ENCODE measurements around the gene QARS1.

The QARS1 gene

DNA sequence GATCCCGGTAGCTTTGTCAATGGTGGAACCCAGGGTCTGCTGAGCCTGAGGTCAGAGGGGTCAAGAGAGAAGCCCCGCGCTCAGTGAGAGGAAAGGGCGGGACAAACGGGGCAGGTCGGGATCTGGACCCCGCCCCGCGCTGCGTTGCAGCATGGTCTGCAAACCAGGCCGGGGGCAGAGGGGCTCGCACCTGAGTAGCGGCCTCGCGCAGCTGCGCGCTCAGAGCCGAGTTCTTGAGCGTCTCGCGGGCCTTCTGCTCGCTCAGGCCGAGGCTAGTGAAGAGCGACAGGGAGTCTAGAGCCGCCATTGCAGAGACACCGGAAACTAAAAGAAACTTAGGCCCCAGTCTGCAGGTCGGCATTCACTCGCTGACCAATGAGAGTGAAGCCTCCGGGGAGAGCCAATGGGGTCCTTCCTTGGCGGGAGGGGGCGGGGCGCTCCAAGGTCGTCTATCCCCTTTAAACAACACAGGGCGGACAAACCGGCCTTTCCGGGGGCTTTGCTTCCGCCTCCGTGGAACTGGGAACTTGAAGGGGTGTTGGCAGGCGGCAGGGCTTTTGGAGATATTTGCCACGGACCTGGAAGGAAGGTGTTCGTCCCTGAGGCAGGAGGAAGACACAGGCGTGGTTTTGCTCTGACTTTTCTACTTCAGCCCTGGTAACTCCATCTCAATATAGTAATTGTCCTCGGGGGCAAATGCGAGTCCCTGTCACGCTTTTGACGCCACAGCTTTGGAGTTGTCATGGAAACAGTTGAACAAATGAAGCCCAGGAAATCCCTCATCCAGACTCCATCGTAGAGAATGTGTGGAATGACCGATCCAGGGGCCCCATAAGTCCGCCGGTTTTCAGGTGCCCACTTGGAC is at the start of gene QARS1:
QARS1 (minus strand) TSS at position 331 of the 865 bp plus-strand sequence; CDS start at position 307, 24 bp downstream.
- Histone ChIP-seq H3K27me3 (ENCODE audit: control insufficient read depth in 5 of 5, insufficient read depth in 4 of 5, low read length in 5 of 5) (no peaks in the 10 kb centered on the region), H3K27ac (ENCODE audit: low read depth, low read length) (peak within 1 kb of the TSS; percentile 56), H3K4me3 (ENCODE audit: low read depth in 1 of 5, low read length in 5 of 5) (peak within 1 kb of the TSS; percentile 90 to 99 (median 97)), H3K9ac (ENCODE audit: low read length in 5 of 5) (peak within 1 kb of the TSS; percentile 57 to 99 (median 89)), H3K9me3 (ENCODE audit: control insufficient read depth in 5 of 5, low read length in 5 of 5) (no peaks in the 10 kb centered on the region), H3K36me3 (ENCODE audit: control insufficient read depth in 5 of 5, insufficient read depth in 5 of 5, low read length in 5 of 5) (peaks cover 0 to 64% (median 56%) of the 10 kb centered on the region in 5 donors), H3K4me1 (ENCODE audit: control insufficient read depth in 5 of 5, insufficient read depth in 5 of 5, low read length in 5 of 5) (peaks cover 6 to 26% (median 23%) of the 10 kb centered on the region in 5 donors)

DNA sequence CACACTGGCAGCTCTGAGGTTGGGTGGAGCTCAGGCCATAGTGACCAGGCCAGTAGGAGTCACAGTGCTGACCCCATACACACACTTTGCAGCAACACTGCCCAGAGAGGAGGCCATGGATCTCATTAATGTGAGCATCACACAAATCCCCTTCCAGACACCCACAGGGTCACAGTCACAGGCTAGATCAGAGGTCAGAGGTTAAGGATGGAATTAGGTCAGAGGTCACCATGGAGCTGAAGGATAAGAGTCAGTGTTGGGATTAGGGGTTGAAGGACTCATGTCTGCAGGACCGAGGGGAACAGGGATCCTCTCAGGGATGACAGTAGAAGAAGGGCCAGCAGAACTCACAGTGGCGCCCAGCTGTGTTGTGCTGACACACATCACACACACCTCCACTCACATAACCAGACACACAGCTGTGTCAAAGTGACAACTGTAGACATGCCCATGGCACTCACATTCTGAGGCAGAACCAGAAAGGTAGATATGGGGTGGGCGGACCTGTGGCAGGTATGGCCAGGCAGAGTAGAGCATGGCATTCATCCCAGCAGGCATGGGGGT is 48.9 kb upstream of the QARS1 start:
- Histone ChIP-seq H3K9me3 (ENCODE audit: control insufficient read depth in 5 of 5, low read length in 5 of 5) (no peaks in the 10 kb centered on the region), H3K36me3 (ENCODE audit: control insufficient read depth in 5 of 5, insufficient read depth in 5 of 5, low read length in 5 of 5) (no peaks in the 10 kb centered on the region), H3K9ac (ENCODE audit: low read length in 5 of 5) (no peak overlapping the region), H3K27me3 (ENCODE audit: control insufficient read depth in 5 of 5, insufficient read depth in 4 of 5, low read length in 5 of 5) (no peaks in the 10 kb centered on the region), H3K4me1 (ENCODE audit: control insufficient read depth in 5 of 5, insufficient read depth in 5 of 5, low read length in 5 of 5) (no peaks in the 10 kb centered on the region), H3K27ac (ENCODE audit: low read depth, low read length) (no peak overlapping the region), H3K4me3 (ENCODE audit: low read depth in 1 of 5, low read length in 5 of 5) (no peak overlapping the region)

DNA sequence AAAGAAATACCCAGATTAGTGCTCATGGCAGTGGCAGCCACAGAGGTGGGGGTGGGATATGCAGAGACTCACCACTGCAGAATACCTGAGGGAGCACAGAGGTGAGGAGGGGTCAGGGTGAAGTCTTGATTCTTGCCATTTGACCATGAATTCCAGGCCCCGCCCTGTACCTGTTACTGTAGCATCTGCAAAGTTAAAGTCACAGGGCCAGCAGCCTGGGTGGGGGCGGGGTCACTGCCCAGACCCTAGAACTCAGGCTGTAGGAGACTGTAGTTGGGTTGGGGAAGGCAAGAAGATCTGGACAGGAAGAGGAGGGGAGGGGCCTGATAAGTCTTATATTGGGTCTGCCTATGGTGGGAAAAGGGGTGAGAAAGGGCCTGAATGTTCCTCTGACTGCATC is 47.1 kb upstream of the QARS1 start:
- H3K27ac ChIP-seq (ENCODE audit: low read depth, low read length) = no peak overlapping the region
- no peak overlapping the region for H3K4me3 ChIP-seq (ENCODE audit: low read depth in 1 of 5, low read length in 5 of 5)
- no peaks in the 10 kb centered on the region for H3K4me1 ChIP-seq (ENCODE audit: control insufficient read depth in 5 of 5, insufficient read depth in 5 of 5, low read length in 5 of 5)
- H3K36me3 ChIP-seq (ENCODE audit: control insufficient read depth in 5 of 5, insufficient read depth in 5 of 5, low read length in 5 of 5) = no peaks in the 10 kb centered on the region
- H3K9me3 ChIP-seq (ENCODE audit: control insufficient read depth in 5 of 5, low read length in 5 of 5) = no peaks in the 10 kb centered on the region
- no peak overlapping the region for H3K9ac ChIP-seq (ENCODE audit: low read length in 5 of 5)
- no peaks in the 10 kb centered on the region for H3K27me3 ChIP-seq (ENCODE audit: control insufficient read depth in 5 of 5, insufficient read depth in 4 of 5, low read length in 5 of 5)

DNA sequence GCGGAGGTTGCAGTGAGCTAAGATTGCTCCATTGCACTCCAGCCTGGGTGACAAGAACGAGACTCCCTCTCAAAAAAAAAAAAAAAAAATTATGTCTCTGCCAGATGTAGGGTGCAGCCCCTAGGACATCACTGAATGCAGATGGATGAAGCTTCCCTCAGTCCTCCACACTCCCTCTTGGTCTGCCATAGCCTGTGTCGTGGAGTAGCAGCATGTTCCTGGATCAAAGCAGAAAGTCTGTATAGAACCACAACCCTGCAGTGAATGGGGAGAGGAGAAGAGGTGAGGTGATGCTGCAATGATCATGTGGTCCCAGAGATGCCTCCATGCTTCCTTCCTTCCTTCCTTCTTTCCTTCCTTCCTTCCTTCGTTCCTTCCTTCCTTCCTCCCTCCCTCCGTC is 43.6 kb upstream of the QARS1 start:
- Histone ChIP-seq H3K4me3 (ENCODE audit: low read depth in 1 of 5, low read length in 5 of 5) (no peak overlapping the region), H3K9me3 (ENCODE audit: control insufficient read depth in 5 of 5, low read length in 5 of 5) (no peaks in the 10 kb centered on the region), H3K4me1 (ENCODE audit: control insufficient read depth in 5 of 5, insufficient read depth in 5 of 5, low read length in 5 of 5) (no peaks in the 10 kb centered on the region), H3K27me3 (ENCODE audit: control insufficient read depth in 5 of 5, insufficient read depth in 4 of 5, low read length in 5 of 5) (no peaks in the 10 kb centered on the region), H3K36me3 (ENCODE audit: control insufficient read depth in 5 of 5, insufficient read depth in 5 of 5, low read length in 5 of 5) (no peaks in the 10 kb centered on the region), H3K9ac (ENCODE audit: low read length in 5 of 5) (no peak overlapping the region), H3K27ac (ENCODE audit: low read depth, low read length) (no peak overlapping the region)

DNA sequence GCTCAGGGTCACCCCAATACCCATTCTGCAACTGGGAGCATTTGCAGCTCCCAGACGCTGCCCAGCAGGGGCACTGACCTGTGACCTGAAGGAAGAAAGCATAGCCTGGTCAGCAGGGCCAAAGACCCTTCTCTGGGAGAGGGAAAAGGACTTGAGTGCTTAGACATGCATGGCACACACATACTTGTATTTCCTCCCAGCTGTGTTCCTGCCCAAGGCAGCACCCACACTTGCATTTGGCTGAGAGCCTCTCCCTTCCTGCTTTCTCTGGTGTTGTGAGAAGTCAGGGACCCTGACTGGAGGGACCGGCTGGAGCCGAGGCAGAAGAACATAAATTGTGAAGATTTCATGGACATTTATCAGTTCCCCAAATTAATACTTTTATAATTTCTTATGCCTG is 35.5 kb upstream of the QARS1 start:
- Histone ChIP-seq H3K9me3 (ENCODE audit: control insufficient read depth in 5 of 5, low read length in 5 of 5) (no peaks in the 10 kb centered on the region), H3K36me3 (ENCODE audit: control insufficient read depth in 5 of 5, insufficient read depth in 5 of 5, low read length in 5 of 5) (no peaks in the 10 kb centered on the region), H3K9ac (ENCODE audit: low read length in 5 of 5) (no peak overlapping the region), H3K27ac (ENCODE audit: low read depth, low read length) (no peak overlapping the region), H3K4me1 (ENCODE audit: control insufficient read depth in 5 of 5, insufficient read depth in 5 of 5, low read length in 5 of 5) (no peaks in the 10 kb centered on the region), H3K4me3 (ENCODE audit: low read depth in 1 of 5, low read length in 5 of 5) (no peak overlapping the region), H3K27me3 (ENCODE audit: control insufficient read depth in 5 of 5, insufficient read depth in 4 of 5, low read length in 5 of 5) (peaks cover 0 to 5% (median 3%) of the 10 kb centered on the region in 5 donors)

DNA sequence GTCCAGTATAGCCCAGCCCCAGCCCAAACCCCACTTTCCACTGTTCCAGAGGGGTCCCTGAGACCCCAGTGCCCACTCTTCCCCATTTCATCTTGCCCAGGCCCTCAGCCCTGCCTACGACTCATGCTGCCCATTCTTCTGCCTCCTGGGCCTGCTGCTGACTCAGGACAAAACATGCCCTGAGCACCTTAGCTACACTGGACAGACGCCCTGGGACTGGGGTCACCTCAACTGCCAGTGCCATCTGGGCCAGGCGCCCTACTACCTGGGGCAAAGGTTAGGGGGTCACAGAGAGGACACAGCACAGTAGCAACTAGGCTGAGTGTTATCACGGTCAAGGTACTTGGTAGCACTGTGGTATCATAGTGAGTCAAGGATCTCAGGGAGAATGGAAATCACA is 30.9 kb upstream of the QARS1 start:
- H3K9me3 ChIP-seq (ENCODE audit: control insufficient read depth in 5 of 5, low read length in 5 of 5) = no peaks in the 10 kb centered on the region
- H3K27ac ChIP-seq (ENCODE audit: low read depth, low read length) = no peak overlapping the region

DNA sequence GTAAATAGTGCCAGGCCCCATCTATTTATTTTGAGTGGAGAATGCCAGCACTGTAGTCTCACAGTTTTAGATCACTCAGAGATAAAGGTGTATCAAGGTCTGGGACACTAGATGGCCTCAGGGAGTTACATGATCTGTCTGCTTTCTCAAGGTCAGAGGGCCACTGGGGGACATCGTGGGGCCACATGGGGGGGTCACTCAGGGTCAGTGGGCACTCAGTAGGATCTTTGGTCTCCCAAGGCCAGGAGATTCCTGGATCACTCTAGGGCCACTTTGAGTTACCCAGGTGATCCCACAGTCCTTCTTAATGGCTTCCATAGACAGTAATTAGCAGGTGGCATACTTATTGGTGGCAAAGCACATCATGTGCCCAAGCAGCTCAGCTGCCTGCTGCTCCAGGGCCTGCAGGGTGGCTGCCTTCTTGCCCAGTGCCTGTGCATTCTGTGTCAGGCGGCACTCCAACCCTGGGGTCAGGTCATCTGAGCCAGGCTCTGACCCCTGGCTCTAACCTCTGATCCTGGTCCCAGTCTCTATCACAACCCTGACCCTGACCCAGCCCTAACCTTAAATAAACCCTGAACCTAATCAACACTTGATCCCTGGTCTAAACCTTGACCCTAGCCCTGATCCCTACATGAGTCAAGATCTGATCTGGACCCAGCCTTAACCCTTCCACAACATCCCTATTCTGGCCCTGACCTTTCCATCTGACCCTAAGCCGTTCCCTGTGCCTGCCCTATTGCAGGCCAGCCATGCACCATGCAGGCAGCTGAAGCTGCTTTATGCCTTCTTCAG is 30.1 kb upstream of the QARS1 start:
- H3K4me3 ChIP-seq (ENCODE audit: low read depth in 1 of 5, low read length in 5 of 5) = no peak overlapping the region
- H3K9me3 ChIP-seq (ENCODE audit: control insufficient read depth in 5 of 5, low read length in 5 of 5) = no peaks in the 10 kb centered on the region
- H3K27me3 ChIP-seq (ENCODE audit: control insufficient read depth in 5 of 5, insufficient read depth in 4 of 5, low read length in 5 of 5) = peaks cover 0 to 5% (median 2%) of the 10 kb centered on the region in 5 donors
- H3K4me1 ChIP-seq (ENCODE audit: control insufficient read depth in 5 of 5, insufficient read depth in 5 of 5, low read length in 5 of 5) = peaks cover 7 to 41% (median 32%) of the 10 kb centered on the region in 5 donors
- no peak overlapping the region for H3K27ac ChIP-seq (ENCODE audit: low read depth, low read length)
- peaks cover 0 to 19% (median 15%) of the 10 kb centered on the region in 5 donors for H3K36me3 ChIP-seq (ENCODE audit: control insufficient read depth in 5 of 5, insufficient read depth in 5 of 5, low read length in 5 of 5)
- H3K9ac ChIP-seq (ENCODE audit: low read length in 5 of 5) = peak overlapping the region in 1 of 5 donors; percentile 10

More for the DNA sequence above, 30.9 kb upstream of the QARS1 start:
- H3K4me1 ChIP-seq (ENCODE audit: control insufficient read depth in 5 of 5, insufficient read depth in 5 of 5, low read length in 5 of 5) = peaks cover 7 to 36% (median 27%) of the 10 kb centered on the region in 5 donors
- peaks cover 0 to 11% (median 7%) of the 10 kb centered on the region in 5 donors for H3K36me3 ChIP-seq (ENCODE audit: control insufficient read depth in 5 of 5, insufficient read depth in 5 of 5, low read length in 5 of 5)
- no peak overlapping the region for H3K4me3 ChIP-seq (ENCODE audit: low read depth in 1 of 5, low read length in 5 of 5)
- no peak overlapping the region for H3K9ac ChIP-seq (ENCODE audit: low read length in 5 of 5)
- peaks cover 0 to 5% (median 3%) of the 10 kb centered on the region in 5 donors for H3K27me3 ChIP-seq (ENCODE audit: control insufficient read depth in 5 of 5, insufficient read depth in 4 of 5, low read length in 5 of 5)

DNA sequence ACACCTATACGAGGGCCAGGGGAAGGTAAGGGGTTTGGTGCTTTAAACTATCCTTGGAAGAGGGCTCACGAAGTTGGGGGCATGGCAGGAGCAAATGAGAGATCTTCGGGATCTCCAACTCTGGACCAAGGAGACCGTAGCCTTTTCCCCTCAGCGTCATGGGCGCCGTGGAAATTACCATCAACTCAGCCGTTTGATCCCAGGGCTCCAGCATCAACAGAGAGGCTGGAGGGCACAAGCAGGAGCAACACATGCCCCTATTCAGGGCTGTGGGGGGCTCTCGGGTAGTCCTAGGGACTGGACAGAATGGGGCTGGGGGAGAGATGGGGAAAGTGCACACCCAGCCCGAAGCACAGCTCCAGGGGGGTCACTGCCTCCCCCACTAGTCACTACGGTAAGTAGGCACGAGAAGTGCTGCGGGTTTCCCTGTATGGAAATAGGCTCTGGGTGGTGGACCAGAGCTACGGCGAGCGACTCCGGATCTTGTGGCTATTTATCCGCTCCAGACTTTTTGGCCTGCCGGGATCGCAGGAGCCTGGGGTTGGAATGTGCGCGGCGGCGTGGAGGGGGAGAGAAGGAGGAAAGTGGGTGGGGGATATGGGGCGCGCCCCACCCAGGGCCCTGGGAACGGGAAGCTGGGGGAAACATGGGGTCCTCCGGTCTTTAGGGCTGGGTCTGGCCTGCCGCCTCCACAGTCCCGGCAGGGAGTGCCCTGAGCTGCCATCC is 28.8 kb upstream of the QARS1 start:
- Histone ChIP-seq H3K4me3 (ENCODE audit: low read depth in 1 of 5, low read length in 5 of 5) (peak overlapping the region; percentile 72 to 95 (median 86)), H3K9me3 (ENCODE audit: control insufficient read depth in 5 of 5, low read length in 5 of 5) (no peaks in the 10 kb centered on the region), H3K4me1 (ENCODE audit: control insufficient read depth in 5 of 5, insufficient read depth in 5 of 5, low read length in 5 of 5) (peaks cover 7 to 41% (median 32%) of the 10 kb centered on the region in 5 donors), H3K27me3 (ENCODE audit: control insufficient read depth in 5 of 5, insufficient read depth in 4 of 5, low read length in 5 of 5) (peaks cover 0 to 5% (median 0%) of the 10 kb centered on the region in 5 donors), H3K27ac (ENCODE audit: low read depth, low read length) (peak overlapping the region; percentile 75), H3K9ac (ENCODE audit: low read length in 5 of 5) (peak overlapping the region; percentile 49 to 91 (median 70)), H3K36me3 (ENCODE audit: control insufficient read depth in 5 of 5, insufficient read depth in 5 of 5, low read length in 5 of 5) (peaks cover 0 to 32% (median 28%) of the 10 kb centered on the region in 5 donors)

DNA sequence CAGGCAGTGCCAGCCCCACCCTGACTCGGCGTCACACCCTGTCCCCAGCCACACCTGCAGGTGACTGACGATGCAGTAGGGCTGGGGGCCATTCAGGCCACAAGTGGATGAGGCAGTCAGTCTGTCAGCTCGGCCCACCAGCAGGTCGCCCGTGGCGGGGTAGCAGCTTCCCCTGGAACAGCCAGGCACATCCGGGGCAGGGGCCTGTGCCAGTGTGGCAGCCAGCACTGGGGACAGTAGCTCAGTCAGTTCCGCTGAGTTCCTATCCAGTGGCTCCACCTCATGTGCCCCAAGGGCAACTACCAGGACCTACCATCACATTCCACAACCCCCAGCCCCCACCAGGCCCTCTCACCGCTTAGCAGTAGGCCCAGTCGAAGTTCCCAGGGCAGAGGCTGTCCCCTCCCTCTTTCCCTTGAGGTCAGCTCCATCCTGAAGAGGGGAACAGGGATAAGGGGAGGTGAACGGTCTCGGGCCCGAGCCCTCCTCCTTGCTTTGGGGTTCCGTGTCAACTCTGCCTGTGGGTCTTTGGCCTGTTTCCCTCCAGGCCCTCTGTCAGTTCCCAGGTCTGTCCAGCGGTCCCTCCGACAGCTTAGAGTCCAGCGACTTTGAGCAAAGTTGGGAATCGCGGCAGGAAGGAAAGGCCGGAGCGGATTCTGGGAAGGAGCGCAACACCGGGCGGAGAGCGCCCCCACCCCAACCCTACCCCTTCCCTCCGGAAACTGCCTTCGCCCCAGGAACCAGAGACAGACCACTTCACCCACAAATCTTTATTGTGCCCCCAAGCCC is 28.1 kb upstream of the QARS1 start, which contains the start of gene LAMB2:
LAMB2 (minus strand) TSS at position 614 of the 789 bp plus-strand sequence; CDS start at position 431, 183 bp downstream.
- Histone ChIP-seq H3K36me3 (ENCODE audit: control insufficient read depth in 5 of 5, insufficient read depth in 5 of 5, low read length in 5 of 5) (peaks cover 0 to 37% (median 32%) of the 10 kb centered on the region in 5 donors), H3K9ac (ENCODE audit: low read length in 5 of 5) (peak within 1 kb of the TSS; percentile 49 to 93 (median 87)), H3K27me3 (ENCODE audit: control insufficient read depth in 5 of 5, insufficient read depth in 4 of 5, low read length in 5 of 5) (peaks cover 0 to 2% (median 0%) of the 10 kb centered on the region in 5 donors), H3K4me3 (ENCODE audit: low read depth in 1 of 5, low read length in 5 of 5) (peak within 1 kb of the TSS; percentile 72 to 95 (median 86)), H3K4me1 (ENCODE audit: control insufficient read depth in 5 of 5, insufficient read depth in 5 of 5, low read length in 5 of 5) (peaks cover 7 to 41% (median 32%) of the 10 kb centered on the region in 5 donors), H3K9me3 (ENCODE audit: control insufficient read depth in 5 of 5, low read length in 5 of 5) (no peaks in the 10 kb centered on the region), H3K27ac (ENCODE audit: low read depth, low read length) (peak within 1 kb of the TSS; percentile 75)

All from subcutaneous abdominal adipose tissue (tissue), 5 donors.